Testis (tissue), 2 donors: Measurements from ENCODE around the gene PAPPA2.

Experiments used
- POLR2A ChIP-seq: fragments of 450-650 bp; IDR thresholded peaks from one replicate; pipeline ENCODE4 v1.6.1; 2017; ENCODE audit warnings: antibody characterized with exemption, mild to moderate bottlenecking, moderate library complexity
- TF ChIP-seq, protein P1 (sequence below), 3 experiments: fragments of 450-650 bp in 2 of 3; fragments of 200-600 bp in 1 of 3; sonication (generic) in 1 of 3; IDR thresholded peaks; one replicate each; pipeline ENCODE4 v1.5.1; 2016 to 2019; ENCODE audit warnings: antibody characterized with exemption in 3 of 3, mild to moderate bottlenecking in 2 of 3, moderate library complexity in 1 of 3

DNA sequence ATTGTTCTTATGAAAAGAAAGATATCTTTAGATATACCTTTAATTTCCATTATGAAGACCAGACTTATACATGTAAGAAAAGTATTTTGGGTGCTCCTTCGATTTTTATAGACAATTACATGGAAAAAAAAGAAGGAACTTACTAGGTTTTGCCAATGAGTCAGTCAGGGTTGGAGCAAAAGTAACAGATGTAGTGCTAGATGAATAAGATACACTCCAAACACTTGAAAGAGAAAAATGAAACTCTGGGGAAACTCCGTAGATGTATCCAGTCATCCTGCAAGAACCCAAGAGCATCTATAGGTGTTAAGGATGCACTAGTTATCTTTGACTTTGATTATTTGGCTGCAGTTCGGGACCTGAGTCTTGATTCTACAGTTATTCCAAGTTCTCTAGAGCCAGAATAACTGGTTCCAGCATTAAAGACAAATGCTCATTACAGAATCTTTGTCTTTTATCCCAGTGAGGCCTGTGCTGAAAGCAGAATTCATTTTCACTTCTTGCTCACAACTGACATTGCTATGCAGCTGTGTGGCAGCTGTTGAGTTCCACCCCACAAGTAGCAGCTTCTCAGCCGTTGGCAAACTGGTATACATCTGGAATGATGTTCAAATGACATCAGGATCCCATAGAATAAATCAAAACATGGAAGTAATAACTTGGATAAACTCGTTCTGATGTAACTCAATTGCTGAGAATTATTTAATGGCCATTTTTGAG, 375.5 kb downstream of the PAPPA2 start:
- no peak for TF ChIP-seq POLR2A
- TF ChIP-seq, protein P1, sequence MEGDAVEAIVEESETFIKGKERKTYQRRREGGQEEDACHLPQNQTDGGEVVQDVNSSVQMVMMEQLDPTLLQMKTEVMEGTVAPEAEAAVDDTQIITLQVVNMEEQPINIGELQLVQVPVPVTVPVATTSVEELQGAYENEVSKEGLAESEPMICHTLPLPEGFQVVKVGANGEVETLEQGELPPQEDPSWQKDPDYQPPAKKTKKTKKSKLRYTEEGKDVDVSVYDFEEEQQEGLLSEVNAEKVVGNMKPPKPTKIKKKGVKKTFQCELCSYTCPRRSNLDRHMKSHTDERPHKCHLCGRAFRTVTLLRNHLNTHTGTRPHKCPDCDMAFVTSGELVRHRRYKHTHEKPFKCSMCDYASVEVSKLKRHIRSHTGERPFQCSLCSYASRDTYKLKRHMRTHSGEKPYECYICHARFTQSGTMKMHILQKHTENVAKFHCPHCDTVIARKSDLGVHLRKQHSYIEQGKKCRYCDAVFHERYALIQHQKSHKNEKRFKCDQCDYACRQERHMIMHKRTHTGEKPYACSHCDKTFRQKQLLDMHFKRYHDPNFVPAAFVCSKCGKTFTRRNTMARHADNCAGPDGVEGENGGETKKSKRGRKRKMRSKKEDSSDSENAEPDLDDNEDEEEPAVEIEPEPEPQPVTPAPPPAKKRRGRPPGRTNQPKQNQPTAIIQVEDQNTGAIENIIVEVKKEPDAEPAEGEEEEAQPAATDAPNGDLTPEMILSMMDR (IDR thresholded peaks at IDR 0.05) = no peak
